ENCODE measurements around the gene MGLL. TPM values are rescaled to one million over a fixed set of nuclear protein-coding genes. Genes with fewer than 3 reads are reported as not detected.

MGLL gene
- total RNA-seq, 2 experiments from 2014 or later: 19.2 to 21.6 TPM

DNA sequence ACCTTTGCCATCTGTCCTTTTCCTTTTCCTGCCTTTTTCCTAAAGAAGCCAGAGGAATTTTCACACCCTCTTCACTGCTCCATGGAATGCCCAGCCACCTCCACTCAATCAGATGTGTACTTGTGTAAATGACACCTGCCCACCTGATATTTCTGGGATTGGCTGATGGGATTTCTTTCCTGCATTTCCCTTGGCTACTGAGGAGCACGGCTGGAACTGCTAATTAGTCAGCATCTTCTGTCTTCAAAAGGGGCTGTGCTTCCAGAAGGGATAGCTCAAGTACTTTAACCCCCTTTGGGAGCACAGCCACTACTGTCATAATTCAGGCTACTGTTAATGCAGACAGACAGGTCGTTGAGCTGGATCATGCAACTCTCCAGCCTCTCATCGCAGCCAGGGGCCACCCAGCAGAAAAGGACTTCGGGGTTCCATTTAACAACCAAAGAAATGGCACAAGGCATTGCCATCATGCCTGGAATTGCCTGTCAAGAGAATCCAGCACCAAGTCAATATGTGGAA is 38.6 kb downstream of the MGLL start:
- Histone ChIP-seq H3K36me3 (ENCODE audit: insufficient read depth, low read length) (no peaks in the 10 kb centered on the region), H3K4me1 (ENCODE audit: insufficient read depth, low read length, poor library complexity, severe bottlenecking) (peaks cover 16% of the 10 kb centered on the region), H3K4me3 (ENCODE audit: low read depth, low read length, poor library complexity, severe bottlenecking) (no peak overlapping the region), H2AFZ (ENCODE audit: low read length) (no peak overlapping the region), H3K4me2 (ENCODE audit: low read length) (no peak overlapping the region), H3K27ac (ENCODE audit: low read depth, low read length, poor library complexity, severe bottlenecking) (no peak overlapping the region), H3K9me3 (ENCODE audit: low read length) (no peaks in the 10 kb centered on the region), H4K20me1 (ENCODE audit: insufficient read depth, low read length) (no peaks in the 10 kb centered on the region), H3K9me2 (ENCODE audit: insufficient read depth, low read length) (no peaks in the 10 kb centered on the region), H3K79me2 (ENCODE audit: insufficient read depth, low read depth, low read length) (no peaks in the 10 kb centered on the region)
- DNase-seq (ENCODE audit: low spot score): no peak
- no TSS peak for BruUV-seq (replicated peaks)
- ChIA-PET CTCF (ENCODE audit: unreplicated experiment) (no interaction called here), POLR2A (interaction anchor here (0.6 to 1.4 kb wide), 2 partner anchors 21 to 96 kb away, joined by 4 read pairs; no protein-coding TSS in a partner anchor)
- intact Hi-C loops (cut with micrococcal nuclease; ENCODE audit: unreplicated experiment): no loop called here
- no peak for TF ChIP-seq EZH2phosphoT487 (IDR thresholded peaks at IDR 0.05; ENCODE audit: borderline replicate concordance, low read depth, low read length)
- no peak for TF ChIP-seq CTCF (conservative IDR thresholded peaks at IDR 0.05; ENCODE audit: low read length)

GRCh38 chr3:127783166-127783565 is 39.1 kb downstream of the MGLL start:
- Histone ChIP-seq H4K20me1 (ENCODE audit: insufficient read depth, low read length) (no peaks in the 10 kb centered on the region), H2AFZ (ENCODE audit: low read length) (no peak overlapping the region), H3K79me2 (ENCODE audit: insufficient read depth, low read depth, low read length) (no peaks in the 10 kb centered on the region), H3K4me2 (ENCODE audit: low read length) (no peak overlapping the region), H3K36me3 (ENCODE audit: insufficient read depth, low read length) (no peaks in the 10 kb centered on the region), H3K27ac (ENCODE audit: low read depth, low read length, poor library complexity, severe bottlenecking) (no peak overlapping the region), H3K4me3 (ENCODE audit: low read depth, low read length, poor library complexity, severe bottlenecking) (no peak overlapping the region), H3K9me3 (ENCODE audit: low read length) (no peaks in the 10 kb centered on the region), H3K9me2 (ENCODE audit: insufficient read depth, low read length) (no peaks in the 10 kb centered on the region), H3K4me1 (ENCODE audit: insufficient read depth, low read length, poor library complexity, severe bottlenecking) (peaks cover 16% of the 10 kb centered on the region)
- no TSS peak for BruUV-seq (replicated peaks)
- ChIA-PET POLR2A (interaction anchor here (1.4 kb wide), 1 partner anchor 21 kb away, joined by 4 read pairs; no protein-coding TSS in a partner anchor), CTCF (ENCODE audit: unreplicated experiment) (no interaction called here)
- no peak for DNase-seq (ENCODE audit: low spot score)
- TF ChIP-seq CTCF (conservative IDR thresholded peaks at IDR 0.05; ENCODE audit: low read length): no peak
- TF ChIP-seq EZH2phosphoT487 (IDR thresholded peaks at IDR 0.05; ENCODE audit: borderline replicate concordance, low read depth, low read length): no peak
- intact Hi-C loops (cut with micrococcal nuclease; ENCODE audit: unreplicated experiment): no loop called here

DNA sequence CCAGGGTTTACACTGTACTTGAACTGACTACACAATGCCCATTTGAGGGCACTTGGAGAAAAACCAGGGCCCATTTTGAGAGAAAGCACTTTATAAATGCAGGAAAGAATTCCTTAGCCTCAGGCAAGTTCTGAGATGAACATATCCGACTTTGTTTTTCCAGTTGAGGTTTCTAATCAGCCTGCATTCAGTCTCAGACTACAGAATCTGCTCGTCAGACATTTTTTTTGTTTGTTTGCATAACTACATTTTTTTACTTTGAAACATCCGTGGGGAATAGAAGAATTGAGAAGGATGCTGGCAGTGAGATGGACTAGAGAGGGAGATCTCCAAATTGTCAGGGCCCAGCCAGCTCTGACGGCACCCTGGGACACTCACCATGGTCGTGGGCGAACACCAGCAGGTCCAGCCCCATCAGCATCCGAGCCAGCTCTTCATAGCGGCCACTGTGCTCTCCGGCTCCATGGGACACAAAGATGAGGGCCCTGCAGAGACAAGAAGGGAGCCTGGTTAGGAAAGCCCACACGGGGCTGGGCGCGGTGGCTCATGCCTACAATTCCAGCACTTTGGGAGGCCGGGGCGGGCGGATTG is 40.8 kb downstream of the MGLL start:
- H3K9me2 ChIP-seq (ENCODE audit: insufficient read depth, low read length): no peaks in the 10 kb centered on the region
- no peak overlapping the region for H3K4me2 ChIP-seq (ENCODE audit: low read length)
- no peaks in the 10 kb centered on the region for H3K79me2 ChIP-seq (ENCODE audit: insufficient read depth, low read depth, low read length)
- no TSS peak for BruUV-seq (replicated peaks)
- intact Hi-C loops (cut with micrococcal nuclease; ENCODE audit: unreplicated experiment): no loop called here
- no peaks in the 10 kb centered on the region for H3K36me3 ChIP-seq (ENCODE audit: insufficient read depth, low read length)
- ChIA-PET CTCF (ENCODE audit: unreplicated experiment) (no interaction called here), POLR2A (no interaction called here)
- H4K20me1 ChIP-seq (ENCODE audit: insufficient read depth, low read length): no peaks in the 10 kb centered on the region
- H3K9me3 ChIP-seq (ENCODE audit: low read length): peaks cover 10% of the 10 kb centered on the region; the same call in 1 of the 2 replicates
- TF ChIP-seq EZH2phosphoT487 (IDR thresholded peaks at IDR 0.05; ENCODE audit: borderline replicate concordance, low read depth, low read length): no peak
- TF ChIP-seq CTCF (conservative IDR thresholded peaks at IDR 0.05; ENCODE audit: low read length): no peak
- H3K4me1 ChIP-seq (ENCODE audit: insufficient read depth, low read length, poor library complexity, severe bottlenecking): peaks cover 16% of the 10 kb centered on the region
- H3K4me3 ChIP-seq (ENCODE audit: low read depth, low read length, poor library complexity, severe bottlenecking): no peak overlapping the region
- no peak for DNase-seq (ENCODE audit: low spot score)
- no peak overlapping the region for H2AFZ ChIP-seq (ENCODE audit: low read length)
- no peak overlapping the region for H3K27ac ChIP-seq (ENCODE audit: low read depth, low read length, poor library complexity, severe bottlenecking)

All from OCI-LY7 (cell line).